H1 (cell line): ENCODE data around the gene SLC7A9. TPM values are rescaled to one million over a fixed set of nuclear protein-coding genes. Genes with fewer than 3 reads are reported as not detected.

Experiments used
- CTCF ChIA-PET: fragments of 300-600 bp; sonication (Branson Sonifier 250); formaldehyde crosslinking; loops from one replicate; lab custom pipeline; 2021; ENCODE audit not compliant: partially characterized antibody; lab: Charles Lee
- POLR2A ChIA-PET: fragments of 300-600 bp; sonication (Branson Sonifier 250); formaldehyde crosslinking; loops from one replicate; lab custom pipeline; 2021; ENCODE audit warnings: inconsistent platforms; ENCODE audit not compliant: partially characterized antibody; lab: Charles Lee
- DNase-seq, 2 experiments: peaks; one replicate each; pipeline versions ENCODE4 v3.0.0 to v3.0.0-alpha.2; 2010 to 2022; ENCODE audit warnings: low spot score in 2 of 2, low read depth in 1 of 2, mixed read lengths in 1 of 2
- FAIRE-seq: peaks from 2 replicates; lab custom pipeline; 2011; peaks lifted over from hg19 to GRCh38; lab: Jason Lieb, UNC
- H2AFZ ChIP-seq: 2 replicates; pipeline ENCODE4 v1.8.1; 2012; ENCODE audit warnings: low read length, inconsistent platforms
- H2AK5ac ChIP-seq: 2 replicates; pipeline ENCODE4 v1.6.1; 2013; ENCODE audit warnings: low read depth, low read length
- H2BK120ac ChIP-seq: replicated peaks from 2 replicates; pipeline ENCODE3; 2013; ENCODE audit warnings: low read depth, low read length, inconsistent platforms
- H2BK12ac ChIP-seq: 2 replicates; pipeline ENCODE4 v1.6.1; 2013; ENCODE audit warnings: low read depth, low read length
- H2BK15ac ChIP-seq: 2 replicates; pipeline ENCODE4 v1.6.1; 2013; ENCODE audit warnings: low read length
- H2BK20ac ChIP-seq: 2 replicates; pipeline ENCODE4 v1.6.1; 2013; ENCODE audit warnings: low read length
- H2BK5ac ChIP-seq: 2 replicates; pipeline ENCODE4 v1.6.1; 2013; ENCODE audit warnings: low read depth, low read length
- H3K14ac ChIP-seq: 2 replicates; pipeline ENCODE4 v1.6.1; 2013; ENCODE audit warnings: inconsistent platforms; ENCODE audit not compliant: insufficient read length
- H3K18ac ChIP-seq: 2 replicates; pipeline ENCODE4 v1.6.1; 2013; ENCODE audit warnings: low read length; ENCODE audit errors: extremely low read depth
- H3K23ac ChIP-seq: 2 replicates; pipeline ENCODE4 v1.6.1; 2013; ENCODE audit warnings: inconsistent platforms; ENCODE audit not compliant: insufficient read length
- H3K23me2 ChIP-seq: 2 replicates; pipeline ENCODE4 v1.6.1; 2013; ENCODE audit warnings: low read depth, low read length
- H3K27ac ChIP-seq: 2 replicates; pipeline ENCODE4 v1.6.1; 2011; ENCODE audit warnings: low read depth, low read length, inconsistent platforms
- H3K27me3 ChIP-seq, 4 experiments: replicated peaks in 1 of 4; 1 replicate in 1 of 4; 2 replicates in 3 of 4; pipeline versions ENCODE4 v1.6.1 to v1.8.1; 2011 to 2013; ENCODE audit warnings: low read length in 3 of 4, mild to moderate bottlenecking in 3 of 4, inconsistent platforms in 2 of 4, mixed read lengths in 2 of 4, moderate library complexity in 1 of 4; ENCODE audit not compliant: control insufficient read depth in 3 of 4, insufficient read depth in 3 of 4; ENCODE audit errors: extremely low read depth in 1 of 4
- H3K36me3 ChIP-seq, 4 experiments: 2 replicates each; pipeline versions ENCODE4 v1.6.1 to v1.8.1; 2011 to 2013; ENCODE audit warnings: mild to moderate bottlenecking in 4 of 4, low read length in 3 of 4, moderate library complexity in 2 of 4, control low read depth in 1 of 4, inconsistent platforms in 1 of 4; ENCODE audit not compliant: insufficient read depth in 4 of 4, control insufficient read depth in 2 of 4
- H3K4ac ChIP-seq: replicated peaks from 2 replicates; pipeline ENCODE3; 2013; ENCODE audit warnings: low read length, low read depth, mixed read lengths, inconsistent platforms; ENCODE audit not compliant: insufficient read length
- H3K4me1 ChIP-seq, 4 experiments: replicated peaks in 1 of 4; 1 replicate in 1 of 4; 2 replicates in 3 of 4; pipeline versions ENCODE4 v1.6.1 to v1.8.1; 2011 to 2013; ENCODE audit warnings: low read length in 3 of 4, inconsistent platforms in 2 of 4, mixed read lengths in 1 of 4; ENCODE audit not compliant: insufficient read depth in 4 of 4, control insufficient read depth in 3 of 4
- H3K4me2 ChIP-seq, 2 experiments: 2 replicates each; pipeline versions ENCODE4 v1.6.1 to v1.8.1; 2011 to 2013; ENCODE audit warnings: low read depth in 2 of 2, low read length in 2 of 2, control low read depth in 1 of 2, inconsistent platforms in 1 of 2, mild to moderate bottlenecking in 1 of 2; ENCODE audit not compliant: insufficient read depth in 1 of 2
- H3K4me3 ChIP-seq, 4 experiments: fragments of 200-600, 300-600 bp in 1 of 4; sonication (generic), shearing (Covaris generic), sonication (Bioruptor Twin) in 1 of 4; 2 replicates each; pipeline versions ENCODE4 v1.5.1 to v1.8.1; 2011 to 2016; ENCODE audit warnings: low read length in 4 of 4, low read depth in 3 of 4, control low read depth in 2 of 4, inconsistent platforms in 2 of 4, mild to moderate bottlenecking in 2 of 4, mixed read lengths in 1 of 4, moderate library complexity in 1 of 4; ENCODE audit not compliant: insufficient read depth in 2 of 4; ENCODE audit errors: extremely low read depth in 1 of 4
- H3K56ac ChIP-seq: replicated peaks from 2 replicates; pipeline ENCODE3; 2013; ENCODE audit warnings: low read depth, mild to moderate bottlenecking, mixed read lengths, low read length, inconsistent platforms; ENCODE audit not compliant: insufficient read length
- H3K79me1 ChIP-seq: 2 replicates; pipeline ENCODE4 v1.6.1; 2013; ENCODE audit warnings: low read depth, low read length, control low read depth
- H3K79me2 ChIP-seq, 2 experiments: 2 replicates each; pipeline versions ENCODE4 v1.6.1 to v1.8.1; 2012 to 2013; ENCODE audit warnings: low read length in 2 of 2, mild to moderate bottlenecking in 2 of 2, inconsistent platforms in 1 of 2; ENCODE audit not compliant: insufficient read depth in 2 of 2, control insufficient read depth in 1 of 2
- H3K9ac ChIP-seq, 4 experiments: replicated peaks in 1 of 4; 1 replicate in 1 of 4; 2 replicates in 3 of 4; pipeline versions ENCODE4 v1.6.1 to v1.8.1; 2011 to 2013; ENCODE audit warnings: low read depth in 3 of 4, low read length in 3 of 4, control low read depth in 2 of 4, mild to moderate bottlenecking in 2 of 4, moderate library complexity in 2 of 4, inconsistent platforms in 1 of 4; ENCODE audit errors: extremely low read depth in 1 of 4
- H3K9me3 ChIP-seq, 2 experiments: 2 replicates each; pipeline versions ENCODE4 v1.6.1 to v1.8.1; 2012 to 2013; ENCODE audit warnings: mild to moderate bottlenecking in 2 of 2, moderate library complexity in 2 of 2, control low read depth in 1 of 2, inconsistent platforms in 1 of 2, low read depth in 1 of 2, low read length in 1 of 2, mixed read lengths in 1 of 2; ENCODE audit not compliant: insufficient read depth in 2 of 2
- H4K20me1 ChIP-seq, 2 experiments: replicated peaks in 1 of 2; 2 replicates each; pipeline versions ENCODE3 to v1.8.1; 2011 to 2013; ENCODE audit warnings: inconsistent platforms in 2 of 2, low read length in 2 of 2, mild to moderate bottlenecking in 1 of 2; ENCODE audit not compliant: insufficient read depth in 2 of 2, control insufficient read depth in 1 of 2
- H4K5ac ChIP-seq: 2 replicates; pipeline ENCODE4 v1.6.1; 2013; ENCODE audit warnings: low read length, low read depth, mixed read lengths, inconsistent platforms; ENCODE audit not compliant: insufficient read length
- H4K8ac ChIP-seq: 2 replicates; pipeline ENCODE4 v1.8.0; 2013; ENCODE audit warnings: mild to moderate bottlenecking, moderate library complexity, low read length, inconsistent platforms; ENCODE audit not compliant: insufficient read depth; ENCODE audit errors: extremely low read depth
- H4K91ac ChIP-seq: replicated peaks from 2 replicates; pipeline ENCODE3; 2013; ENCODE audit warnings: low read length, mixed read lengths, inconsistent platforms; ENCODE audit not compliant: insufficient read length
- RBBP5 ChIP-seq: IDR thresholded peaks from 2 replicates; pipeline ENCODE4 v1.7.1; 2012; ENCODE audit warnings: low read depth, mild to moderate bottlenecking, inconsistent platforms, low read length, moderate library complexity, borderline replicate concordance
- WGBS, 2 experiments: shearing (Covaris generic) in 1 of 2; methylation state at CpG; one replicate each; pipeline versions ENCODE4 v1.1.6 to v1.1.7; 2013 to 2015; ENCODE audit warnings: low lambda C conversion rate in 2 of 2, mixed read lengths in 2 of 2, inconsistent platforms in 1 of 2, low coverage in 1 of 2, missing lambda C conversion rate in 1 of 2; ENCODE audit not compliant: insufficient replicate concordance in 2 of 2, insufficient coverage in 1 of 2, insufficient read length in 1 of 2; ENCODE audit errors: extremely low coverage in 1 of 2, missing lambda C conversion rate in 1 of 2; 5-methylcytosine and 5-hydroxymethylcytosine counted together
- polyA plus RNA-seq, 7 experiments: library from polyadenylated mRNA; depleted of rRNA in 3 of 7; stranded (reverse) in 5 of 7; unstranded in 2 of 7; fragments of >200 nt in 5 of 7; fragments of 200-250 nt in 2 of 7; gene quantifications; 1 replicate in 5 of 7; 2 replicates in 1 of 7; 4 replicates in 1 of 7; pipeline versions ENCODE4 v1.2.1 to v1.2.3, GENCODE V29; 2011 to 2013; ENCODE audit warnings: missing spikeins in 2 of 7, mixed read lengths in 2 of 7
- total RNA-seq: library from RNA; stranded (reverse); fragmentation: NEBNext Ultra II Directional; extraction: Animal tissue kit (Norgen Biotek cat#: 25700); gene quantifications from 2 replicates; pipeline ENCODE4 v1.2.1, GENCODE V29; 2021

The SLC7A9 gene
- total and polyA plus RNA-seq, 2 of the 8 experiments (the other 6 are each of a cell fraction or from before 2014, with no cell fraction given): 0.15 TPM; not detected in 1

DNA sequence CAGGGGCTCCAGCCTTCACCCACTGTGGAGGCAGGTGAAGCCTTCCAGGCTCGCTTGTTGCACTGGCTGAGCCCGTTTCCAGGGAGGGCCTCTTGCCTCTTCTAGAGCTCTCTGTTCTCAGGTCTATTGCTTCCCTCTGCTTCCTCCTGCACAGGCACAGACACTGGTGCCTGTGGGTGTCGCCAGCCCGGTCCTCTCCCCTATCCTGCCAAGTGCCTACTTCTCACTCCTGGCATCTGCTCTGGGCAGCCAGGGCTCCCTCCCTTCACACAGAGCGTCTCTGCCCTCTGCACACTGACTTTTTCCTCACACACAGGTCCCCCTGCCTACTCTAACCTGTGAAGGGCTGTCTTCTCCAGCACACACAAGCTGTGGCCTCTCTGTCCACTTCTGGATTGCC, 60.3 kb downstream of the SLC7A9 start:
- Histone ChIP-seq H4K20me1 (no peaks in the 10 kb centered on the region), H3K4me2 (no peak overlapping the region), H3K9me3 (no peaks in the 10 kb centered on the region), H2AK5ac (no peak overlapping the region), H3K27ac (no peak overlapping the region), H2BK120ac (no peak overlapping the region), H3K14ac (no peak overlapping the region), H2BK5ac (no peak overlapping the region), H3K9ac (no peak overlapping the region), H2BK15ac (no peak overlapping the region), H3K23me2 (no peaks in the 10 kb centered on the region), H2BK12ac (no peak overlapping the region), H3K56ac (no peak overlapping the region), H3K4me3 (no peak overlapping the region), H3K79me2 (no peaks in the 10 kb centered on the region), H3K27me3 (no peaks in the 10 kb centered on the region), H2BK20ac (no peak overlapping the region), H4K8ac (no peak overlapping the region), H2AFZ (no peak overlapping the region), H4K91ac (no peak overlapping the region), H4K5ac (no peak overlapping the region), H3K79me1 (no peaks in the 10 kb centered on the region), H3K23ac (no peak overlapping the region), H3K18ac (no peak overlapping the region), H3K36me3 (no peaks in the 10 kb centered on the region), H3K4me1 (no peaks in the 10 kb centered on the region), H3K4ac (no peak overlapping the region)
- ChIA-PET POLR2A (interaction anchor here (0.7 kb wide), 1 partner anchor 20 kb away, joined by 4 read pairs; no protein-coding TSS in a partner anchor), CTCF (no interaction called here)
- no peak for TF ChIP-seq RBBP5
- 86% methylated on average over 5 of the region's 5 CpGs; no CpG with 5 or more reads in 1 of the 2 experiments for WGBS, 2 experiments
- no peak for FAIRE-seq
- no peak for DNase-seq
